ENCODE measurements around the gene CNEP1R1.

Gene CNEP1R1

GRCh38 chr16:50065624-50066481, 40.8 kb downstream of the CNEP1R1 start, which contains the start of gene HEATR3:
Gene HEATR3, plus strand, starts transcription at chr16:50065970. Its CDS starts 162 bp downstream, at chr16:50066132.
- peak; percentile 86 to 90 for DNase-seq

- no peak for DNase-seq
Measured at GRCh38 chr16:50066482-50067289, 41.7 kb downstream of the CNEP1R1 start.

DNA sequence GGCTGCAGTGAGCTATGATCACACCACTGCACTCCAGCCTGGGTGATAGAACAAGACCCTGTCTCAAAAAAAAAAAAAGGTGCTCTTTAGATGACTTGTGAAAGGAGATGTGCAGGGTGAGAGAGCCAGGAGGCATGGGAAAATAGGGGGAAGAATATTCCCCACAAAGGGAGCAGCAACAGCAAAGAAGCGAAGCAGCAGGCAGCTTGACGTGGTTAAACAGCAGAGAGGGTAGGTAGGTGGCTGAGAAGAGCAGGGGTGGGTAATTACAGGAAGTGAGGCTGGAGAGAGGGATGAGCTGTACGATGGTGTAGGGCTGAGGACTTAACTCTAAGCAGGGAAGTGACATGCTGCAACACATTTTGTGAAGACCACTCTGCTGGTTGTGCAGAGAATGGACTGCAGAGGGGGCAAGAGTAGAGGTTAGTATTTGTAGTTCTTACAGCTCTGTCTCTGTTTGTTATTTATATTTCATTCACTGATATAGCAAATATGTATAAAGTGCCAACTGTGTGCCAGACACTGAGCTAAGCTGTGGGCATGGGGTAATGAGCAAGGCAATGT, 42.3 kb downstream of the CNEP1R1 start:
- DNase-seq = peak; percentile 80 to 85

DNA sequence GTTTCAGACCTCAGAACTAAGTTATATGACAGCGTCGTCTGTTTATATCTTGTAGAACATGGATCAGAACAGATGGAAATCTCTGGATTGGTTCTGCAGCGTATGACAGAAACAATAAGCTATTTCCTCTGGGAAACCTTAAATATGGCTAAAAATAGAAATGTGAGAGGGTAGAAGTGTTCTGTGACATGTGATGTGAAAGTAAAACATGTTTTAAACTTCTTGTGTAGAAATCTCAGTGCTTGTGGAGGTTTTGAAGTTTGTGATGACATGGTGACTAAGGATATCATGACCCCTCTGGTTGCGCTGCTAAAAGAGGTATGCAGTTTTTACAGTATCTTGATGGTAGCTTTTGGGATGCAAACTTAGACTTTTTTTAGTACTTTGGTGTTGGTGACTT, 43.5 kb downstream of the CNEP1R1 start:
- no peak for DNase-seq

GRCh38 chr16:50069060-50069459, 44.0 kb downstream of the CNEP1R1 start:
- DNase-seq = no peak

DNA sequence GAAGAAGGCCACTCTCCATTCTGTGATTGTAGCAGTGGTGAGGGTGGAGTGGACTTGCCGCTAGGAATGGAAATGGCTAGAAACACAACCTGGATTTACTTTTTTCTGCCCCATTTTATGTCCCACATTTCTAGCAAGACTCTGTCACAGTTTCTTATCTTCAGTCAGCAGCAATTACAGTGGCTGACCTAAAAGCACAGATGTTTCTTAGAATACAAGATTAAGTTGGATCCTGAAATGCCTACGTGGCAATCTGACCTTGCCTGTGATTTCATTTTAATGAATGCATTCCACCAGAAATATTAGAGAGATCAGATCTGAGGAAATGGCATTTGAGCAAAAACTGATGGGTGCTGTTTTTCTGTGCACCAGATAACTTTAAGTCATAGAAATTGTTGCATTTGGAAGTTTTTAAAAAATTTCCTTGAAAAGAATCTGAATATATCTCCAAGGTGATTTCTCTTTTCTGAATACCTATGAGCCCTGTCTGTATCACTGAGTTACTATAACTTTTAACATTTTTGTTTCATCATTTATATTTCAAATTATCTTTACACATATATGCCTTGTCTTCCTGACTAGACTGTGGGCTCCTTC, 46.1 kb downstream of the CNEP1R1 start:
- no peak for DNase-seq

GRCh38 chr16:50072730-50073129, 47.7 kb downstream of the CNEP1R1 start:
- no peak for DNase-seq

DNA sequence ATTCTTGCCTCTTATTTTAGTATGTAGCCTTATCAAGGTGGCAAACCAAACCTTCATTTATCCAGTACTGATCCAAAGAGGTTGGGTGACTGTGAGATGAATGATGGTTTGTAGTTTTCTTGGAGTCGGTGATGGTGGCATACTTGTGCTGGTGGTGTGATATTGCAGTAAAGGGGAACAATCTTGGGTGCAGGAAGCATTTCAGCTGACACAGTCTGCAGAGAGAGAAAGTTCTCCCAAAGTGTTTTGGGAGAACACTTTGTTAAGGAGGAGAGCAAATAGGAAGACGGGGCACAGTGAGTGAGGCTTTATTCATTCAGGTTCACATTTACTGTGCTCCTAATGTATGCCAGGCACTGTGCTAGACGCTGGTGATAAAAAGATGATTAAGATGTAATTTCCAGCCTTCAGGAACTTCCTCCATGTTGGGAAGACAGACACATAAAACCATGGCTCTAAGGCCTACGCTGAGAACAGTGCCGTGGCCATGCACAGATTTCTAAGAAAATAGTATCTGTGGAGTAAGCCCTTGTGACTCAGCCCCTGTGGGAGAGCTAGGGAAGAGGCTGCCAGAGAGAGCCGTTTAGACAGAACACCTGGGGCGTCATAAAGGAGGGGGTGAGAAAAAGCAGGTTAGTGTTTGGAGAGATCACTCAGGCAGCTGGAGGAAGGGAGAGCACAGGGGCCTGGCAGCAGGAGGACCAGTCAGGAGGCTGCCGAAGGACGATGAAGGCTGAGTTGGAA, 54.5 kb downstream of the CNEP1R1 start:
- no peak for DNase-seq

DNA sequence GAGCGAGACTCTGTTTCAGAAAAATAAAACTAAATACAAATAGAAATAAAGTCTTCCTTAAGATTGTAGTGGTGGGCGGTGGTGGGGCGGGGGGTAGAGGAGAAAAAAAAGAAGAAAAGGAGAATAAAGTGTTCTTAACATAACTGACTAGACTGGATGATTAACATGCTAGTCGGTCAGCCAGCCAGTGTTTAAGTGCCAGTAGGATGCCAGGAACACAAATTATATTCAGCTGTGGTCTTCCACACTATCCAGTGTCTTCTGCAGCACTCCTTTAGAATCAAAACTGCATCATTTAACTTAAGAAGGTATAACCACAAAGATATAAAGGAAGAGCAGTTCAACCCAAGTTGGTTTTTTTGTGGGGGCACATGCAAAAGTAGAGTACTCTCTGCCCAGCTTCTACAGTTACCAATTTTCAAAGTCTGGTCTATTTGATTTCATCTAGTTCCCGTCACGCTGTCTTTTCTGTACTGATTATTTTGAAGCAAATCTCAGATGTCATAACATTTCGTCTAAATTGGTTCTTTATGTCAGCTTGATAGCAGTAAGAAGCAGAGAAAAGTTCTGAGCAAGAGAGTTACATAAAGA, 56.5 kb downstream of the CNEP1R1 start:
- DNase-seq = no peak

- DNase-seq = no peak
Measured at GRCh38 chr16:50083996-50084395, 59.0 kb downstream of the CNEP1R1 start.

DNA sequence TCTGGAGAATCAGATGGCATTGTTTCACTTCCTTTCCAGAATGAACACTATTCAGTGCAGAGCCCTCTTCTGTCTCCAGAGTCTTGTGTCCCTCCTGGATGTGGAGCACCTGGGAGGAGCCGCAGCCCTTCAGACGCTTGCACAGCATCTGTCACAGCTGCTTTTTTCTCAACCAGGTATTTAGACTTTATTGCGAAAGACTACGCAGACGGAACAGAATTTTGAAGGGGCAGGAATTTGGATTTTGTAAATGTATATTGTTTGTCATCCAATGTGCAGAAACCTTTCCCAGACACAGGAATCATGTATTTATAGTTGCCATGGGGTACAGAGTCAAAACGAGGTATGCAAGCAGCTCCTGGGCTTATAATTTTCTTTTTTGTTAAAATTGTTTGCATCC, 61.2 kb downstream of the CNEP1R1 start:
- no peak for DNase-seq
